ENCODE measurements around the gene ZNF462. TPM values are rescaled to one million over a fixed set of nuclear protein-coding genes. Genes with fewer than 3 reads are reported as not detected.

Gene ZNF462
- total RNA-seq, 2 donors from 2014 or later = 4.7 to 8.9 TPM

GRCh38 chr9:106874031-106874430 lies 11.1 kb downstream of the ZNF462 start:
- TF ChIP-seq CTCF (IDR thresholded peaks at IDR 0.05) = no peak
- no peak for TF ChIP-seq POLR2A (IDR thresholded peaks at IDR 0.05)
- DNase-seq = no peak
- no peak for ATAC-seq
- Histone ChIP-seq H3K4me1 (peaks cover 16% of the 10 kb centered on the region), H3K9me3 (no peaks in the 10 kb centered on the region), H3K27me3 (no peaks in the 10 kb centered on the region), H3K4me3 (no peak overlapping the region), H3K36me3 (replicated peaks in 1 of 2; ENCODE audit: insufficient read depth in 1 of 2, low read depth in 2 of 2) (no peaks in the 10 kb centered on the region), H3K27ac (no peak overlapping the region)
- intact Hi-C loops (cut with DNase I) = no loop called here
- 84 to 91% methylated on average over 3 of the region's 3 CpGs for WGBS, 2 donors

- no peak overlapping the region for H3K4me3 ChIP-seq
- intact Hi-C loops (cut with DNase I) = no loop called here
- TF ChIP-seq POLR2A (IDR thresholded peaks at IDR 0.05) (no peak), CTCF (IDR thresholded peaks at IDR 0.05) (no peak)
- H3K36me3 ChIP-seq (replicated peaks in 1 of 2; ENCODE audit: insufficient read depth in 1 of 2, low read depth in 2 of 2) = no peaks in the 10 kb centered on the region
- H3K9me3 ChIP-seq = no peaks in the 10 kb centered on the region
- peaks cover 16% of the 10 kb centered on the region for H3K4me1 ChIP-seq
- ATAC-seq (no peak), DNase-seq (no peak)
- H3K27ac ChIP-seq = no peak overlapping the region
- WGBS, 2 donors = 87 to 89% methylated on average over 2 of the region's 2 CpGs
- H3K27me3 ChIP-seq = no peaks in the 10 kb centered on the region
Observed at GRCh38 chr9:106874652-106875051, 11.7 kb downstream of the ZNF462 start.

- H3K27ac ChIP-seq = no peak overlapping the region
- intact Hi-C loops (cut with DNase I) = no loop called here
- H3K4me3 ChIP-seq = no peak overlapping the region
- no peak for ATAC-seq
- no peaks in the 10 kb centered on the region for H3K9me3 ChIP-seq
- TF ChIP-seq CTCF (IDR thresholded peaks at IDR 0.05) = no peak
- no peaks in the 10 kb centered on the region for H3K36me3 ChIP-seq (replicated peaks in 1 of 2; ENCODE audit: insufficient read depth in 1 of 2, low read depth in 2 of 2)
- H3K27me3 ChIP-seq = no peaks in the 10 kb centered on the region
- WGBS, 2 donors = 47 to 50% methylated on average over 3 of the region's 3 CpGs
- peaks cover 7% of the 10 kb centered on the region for H3K4me1 ChIP-seq
- DNase-seq = no peak
Observed at GRCh38 chr9:106875529-106875928, 12.6 kb downstream of the ZNF462 start.

- Histone ChIP-seq H3K27ac (no peak overlapping the region), H3K4me3 (no peak overlapping the region), H3K27me3 (no peaks in the 10 kb centered on the region), H3K4me1 (no peaks in the 10 kb centered on the region), H3K9me3 (no peaks in the 10 kb centered on the region), H3K36me3 (replicated peaks in 1 of 2; ENCODE audit: insufficient read depth in 1 of 2, low read depth in 2 of 2) (no peaks in the 10 kb centered on the region)
- intact Hi-C loops (cut with DNase I) = no loop called here
- DNase-seq (no peak), ATAC-seq (no peak)
- no peak for TF ChIP-seq CTCF (IDR thresholded peaks at IDR 0.05)
- no peak for TF ChIP-seq POLR2A (IDR thresholded peaks at IDR 0.05)
- whole genome bisulfite sequencing, 2 donors = 93 to 94% methylated on average over 6 of the region's 6 CpGs
Observed at GRCh38 chr9:106877345-106877744, 14.4 kb downstream of the ZNF462 start.

- Histone ChIP-seq H3K4me1 (no peaks in the 10 kb centered on the region), H3K4me3 (no peak overlapping the region), H3K27me3 (no peaks in the 10 kb centered on the region), H3K9me3 (no peaks in the 10 kb centered on the region), H3K27ac (peak overlapping the region in 2 of 4 donors; percentile 15 to 31), H3K36me3 (replicated peaks in 1 of 2; ENCODE audit: insufficient read depth in 1 of 2, low read depth in 2 of 2) (no peaks in the 10 kb centered on the region)
- ATAC-seq (no peak), DNase-seq (no peak)
- WGBS, 2 donors = 75 to 79% methylated on average over 5 of the region's 5 CpGs
- TF ChIP-seq CTCF (IDR thresholded peaks at IDR 0.05) = no peak
- no peak for TF ChIP-seq POLR2A (IDR thresholded peaks at IDR 0.05)
- intact Hi-C loops (cut with DNase I) = no loop called here
Observed at GRCh38 chr9:106878081-106878837, 15.3 kb downstream of the ZNF462 start.
